ENCODE measurements around the gene MORC1.

Gene MORC1

GRCh38 chr3:109023656-109024254 lies 94.2 kb downstream of the MORC1 start:
- DNase-seq, result peak; percentile 24

- no peak for DNase-seq
These were observed 94.8 kb downstream of the MORC1 start for GRCh38 chr3:109023167-109023566.

- DNase-seq, result no peak
These were observed 96.4 kb downstream of the MORC1 start for GRCh38 chr3:109021556-109021955.

GRCh38 chr3:109018828-109019227 lies 99.1 kb downstream of the MORC1 start:
- no peak for DNase-seq

GRCh38 chr3:109005443-109005842 lies 112.5 kb downstream of the MORC1 start:
- no peak for DNase-seq

- DNase-seq, result no peak
These were observed 119.5 kb downstream of the MORC1 start for GRCh38 chr3:108998436-108998835.

GRCh38 chr3:108985844-108986243 lies 132.1 kb downstream of the MORC1 start:
- DNase-seq, result no peak

- DNase-seq, result no peak
These were observed 134.9 kb downstream of the MORC1 start for GRCh38 chr3:108983051-108983450.

GRCh38 chr3:108976058-108976457 lies 141.9 kb downstream of the MORC1 start:
- no peak for DNase-seq

- DNase-seq, result no peak
These were observed 144.9 kb downstream of the MORC1 start for GRCh38 chr3:108973019-108973418.

- DNase-seq, result no peak
These were observed 145.5 kb downstream of the MORC1 start for GRCh38 chr3:108972482-108972881.

GRCh38 chr3:108970561-108970960 lies 147.4 kb downstream of the MORC1 start:
- DNase-seq, result peak; percentile 16

GRCh38 chr3:108966773-108967172 lies 151.2 kb downstream of the MORC1 start:
- DNase-seq, result no peak

GRCh38 chr3:108959017-108959416 lies 158.9 kb downstream of the MORC1 start:
- no peak for DNase-seq

GRCh38 chr3:108953700-108954099 lies 164.2 kb downstream of the MORC1 start, which contains the start of gene GUCA1C:
Gene GUCA1C, minus strand, starts transcription at chr3:108953879. Its CDS starts 117 bp downstream, at chr3:108953762.
- no peak for DNase-seq

GRCh38 chr3:108953210-108953609 lies 164.7 kb downstream of the MORC1 start:
- DNase-seq, result no peak

GRCh38 chr3:108951820-108952501 lies 166.0 kb downstream of the MORC1 start:
- peak; percentile 46 for DNase-seq

- no peak for DNase-seq
These were observed 170.1 kb downstream of the MORC1 start for GRCh38 chr3:108947855-108948254.

- DNase-seq, result no peak
These were observed 171.3 kb downstream of the MORC1 start for GRCh38 chr3:108946292-108947285.

- DNase-seq, result no peak
These were observed 177.2 kb downstream of the MORC1 start for GRCh38 chr3:108940568-108941263.

GRCh38 chr3:108940166-108940565 lies 177.8 kb downstream of the MORC1 start:
- DNase-seq, result no peak

- no peak for DNase-seq
These were observed 180.8 kb downstream of the MORC1 start for GRCh38 chr3:108936924-108937689.

Measured in retina (tissue), 1 donor.